ENCODE results near the gene NUAK2.

The NUAK2 gene

GRCh38 chr1:205267306-205267902 is 54.1 kb downstream of the NUAK2 start:
- TF ChIP-seq REST (IDR thresholded peaks at IDR 0.05; ENCODE audit: insufficient read depth in 1 of 2, low read depth in 2 of 2, low read length in 2 of 2) (no peak), SIN3A (IDR thresholded peaks at IDR 0.05; ENCODE audit: borderline replicate concordance, insufficient read depth, low read length) (no peak), POLR2AphosphoS5 (IDR thresholded peaks at IDR 0.05; ENCODE audit: low read depth, low read length) (no peak), TAF1 (IDR thresholded peaks at IDR 0.05; ENCODE audit: borderline replicate concordance, insufficient read depth, low read length) (no peak), FOXP2 (optimal IDR thresholded peaks at IDR 0.05; ENCODE audit: borderline replicate concordance, extremely low read depth, extremely low read length, insufficient read depth) (no peak)

GRCh38 chr1:205266611-205267305 is 54.8 kb downstream of the NUAK2 start:
- TF ChIP-seq POLR2AphosphoS5 (IDR thresholded peaks at IDR 0.05; ENCODE audit: low read depth, low read length) (no peak), FOXP2 (optimal IDR thresholded peaks at IDR 0.05; ENCODE audit: borderline replicate concordance, extremely low read depth, extremely low read length, insufficient read depth) (no peak), TAF1 (IDR thresholded peaks at IDR 0.05; ENCODE audit: borderline replicate concordance, insufficient read depth, low read length) (no peak), SIN3A (IDR thresholded peaks at IDR 0.05; ENCODE audit: borderline replicate concordance, insufficient read depth, low read length) (no peak), REST (IDR thresholded peaks at IDR 0.05; ENCODE audit: insufficient read depth in 1 of 2, low read depth in 2 of 2, low read length in 2 of 2) (no peak)

- TF ChIP-seq FOXP2 (optimal IDR thresholded peaks at IDR 0.05; ENCODE audit: borderline replicate concordance, extremely low read depth, extremely low read length, insufficient read depth) = no peak
- no peak for TF ChIP-seq POLR2AphosphoS5 (IDR thresholded peaks at IDR 0.05; ENCODE audit: low read depth, low read length)
- no peak for TF ChIP-seq SIN3A (IDR thresholded peaks at IDR 0.05; ENCODE audit: borderline replicate concordance, insufficient read depth, low read length)
- TF ChIP-seq REST (IDR thresholded peaks at IDR 0.05; ENCODE audit: insufficient read depth in 1 of 2, low read depth in 2 of 2, low read length in 2 of 2) = no peak
- no peak for TF ChIP-seq TAF1 (IDR thresholded peaks at IDR 0.05; ENCODE audit: borderline replicate concordance, insufficient read depth, low read length)
Measured at GRCh38 chr1:205263580-205264190, 57.9 kb downstream of the NUAK2 start.

- no peak for TF ChIP-seq TAF1 (IDR thresholded peaks at IDR 0.05; ENCODE audit: borderline replicate concordance, insufficient read depth, low read length)
Measured at GRCh38 chr1:205262731-205263171, 58.8 kb downstream of the NUAK2 start.

- TF ChIP-seq SIN3A (IDR thresholded peaks at IDR 0.05; ENCODE audit: borderline replicate concordance, insufficient read depth, low read length) (no peak), FOXP2 (optimal IDR thresholded peaks at IDR 0.05; ENCODE audit: borderline replicate concordance, extremely low read depth, extremely low read length, insufficient read depth) (no peak), POLR2AphosphoS5 (IDR thresholded peaks at IDR 0.05; ENCODE audit: low read depth, low read length) (no peak), TAF1 (IDR thresholded peaks at IDR 0.05; ENCODE audit: borderline replicate concordance, insufficient read depth, low read length) (no peak), REST (IDR thresholded peaks at IDR 0.05; ENCODE audit: insufficient read depth in 1 of 2, low read depth in 2 of 2, low read length in 2 of 2) (no peak)
Measured at GRCh38 chr1:205261946-205262691, 59.4 kb downstream of the NUAK2 start.
